ENCODE results near the gene DYNC2I2. TPM values are rescaled to one million over a fixed set of nuclear protein-coding genes. Genes with fewer than 3 reads are reported as not detected.

The DYNC2I2 gene
- total and polyA plus RNA-seq, 2 of the 4 experiments (the other 2 are of a cell fraction), result 33.7 to 37.1 TPM

- no peak overlapping the region for H2AFZ ChIP-seq (replicated peaks; ENCODE audit: low read length, poor library complexity)
- H3K4me3 ChIP-seq (ENCODE audit: insufficient read depth, low read depth, low read length), result no peak overlapping the region
- 100% methylated on average over 1 of the region's 5 CpGs; no CpG with 5 or more reads in 1 of the 2 experiments for WGBS, 2 experiments (ENCODE audit: extremely low coverage in 2 of 2, insufficient read length in 1 of 2)
- in situ Hi-C loops (cut with MboI; ENCODE audit: low sequenced_read_pairs) (no loop called here), intact Hi-C loops (cut with micrococcal nuclease) (no loop called here), dilution Hi-C loops (cut with HindIII; ENCODE audit: low sequenced_read_pairs, unreplicated experiment) (no loop called here)
- H2AK5ac ChIP-seq (ENCODE audit: low read depth, low read length), result no peak overlapping the region
- no peak overlapping the region for H2AK9ac ChIP-seq (replicated peaks; ENCODE audit: low read depth, low read length, poor library complexity)
- H4K5ac ChIP-seq (ENCODE audit: low read depth, low read length), result no peak overlapping the region
- H3K9me1 ChIP-seq (ENCODE audit: insufficient read depth, low read length), result 0 out of 2 replicates have a peak, but pooled peaks cover 6% of the 10 kb centered on the region
- no peak overlapping the region for H3K56ac ChIP-seq (ENCODE audit: extremely low read depth, insufficient read depth, low read length)
- H2BK5ac ChIP-seq (ENCODE audit: low read depth, low read length, poor library complexity, severe bottlenecking), result no peak overlapping the region
- H3K27ac ChIP-seq (ENCODE audit: insufficient read depth, low read length), result no peak overlapping the region
- no peak overlapping the region for H3K9ac ChIP-seq (ENCODE audit: low read depth, low read length)
- DNase-seq (no peak), ATAC-seq (ENCODE audit: low read depth) (no peak)
- H3K4me1 ChIP-seq (ENCODE audit: control insufficient read depth, insufficient read depth, low read length), result no peaks in the 10 kb centered on the region
- ChIA-PET CTCF (no interaction called here), POLR2A (ENCODE audit: unreplicated experiment) (no interaction called here)
- no peak overlapping the region for H2BK20ac ChIP-seq (ENCODE audit: low read depth, low read length)
- TF ChIP-seq MAFK (IDR thresholded peaks at IDR 0.05; ENCODE audit: low read depth, low read length) (no peak), MXI1 (IDR thresholded peaks at IDR 0.05; ENCODE audit: borderline replicate concordance, low read depth, low read length) (no peak), CEBPB (IDR thresholded peaks at IDR 0.05; ENCODE audit: low read depth, low read length) (no peak), MAZ (IDR thresholded peaks at IDR 0.05; ENCODE audit: borderline replicate concordance, low read depth, low read length) (no peak), FOS (IDR thresholded peaks at IDR 0.05; ENCODE audit: low read depth, low read length) (no peak), RFX5 (IDR thresholded peaks at IDR 0.05; ENCODE audit: low read depth, low read length) (no peak), SMC3 (IDR thresholded peaks at IDR 0.05; ENCODE audit: low read depth, low read length) (no peak), CHD1 (IDR thresholded peaks at IDR 0.05; ENCODE audit: low read depth, low read length) (no peak), RAD21 (IDR thresholded peaks at IDR 0.05; ENCODE audit: low read length) (no peak), POLR2A (IDR thresholded peaks at IDR 0.05; ENCODE audit: low read depth, low read length) (no peak), NFE2L2 (IDR thresholded peaks at IDR 0.05; ENCODE audit: low read depth, low read length) (no peak), RCOR1 (IDR thresholded peaks at IDR 0.05; ENCODE audit: insufficient replicate concordance, low read length) (no peak), BHLHE40 (IDR thresholded peaks at IDR 0.05; ENCODE audit: low read depth, low read length) (no peak), CTCF (conservative IDR thresholded peaks at IDR 0.05; ENCODE audit: low read depth, low read length) (no peak)
- TF ChIP-seq, protein P1, sequence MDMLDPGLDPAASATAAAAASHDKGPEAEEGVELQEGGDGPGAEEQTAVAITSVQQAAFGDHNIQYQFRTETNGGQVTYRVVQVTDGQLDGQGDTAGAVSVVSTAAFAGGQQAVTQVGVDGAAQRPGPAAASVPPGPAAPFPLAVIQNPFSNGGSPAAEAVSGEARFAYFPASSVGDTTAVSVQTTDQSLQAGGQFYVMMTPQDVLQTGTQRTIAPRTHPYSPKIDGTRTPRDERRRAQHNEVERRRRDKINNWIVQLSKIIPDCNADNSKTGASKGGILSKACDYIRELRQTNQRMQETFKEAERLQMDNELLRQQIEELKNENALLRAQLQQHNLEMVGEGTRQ (IDR thresholded peaks at IDR 0.05; ENCODE audit: low read depth, low read length), result no peak
- TF ChIP-seq, protein P2, sequence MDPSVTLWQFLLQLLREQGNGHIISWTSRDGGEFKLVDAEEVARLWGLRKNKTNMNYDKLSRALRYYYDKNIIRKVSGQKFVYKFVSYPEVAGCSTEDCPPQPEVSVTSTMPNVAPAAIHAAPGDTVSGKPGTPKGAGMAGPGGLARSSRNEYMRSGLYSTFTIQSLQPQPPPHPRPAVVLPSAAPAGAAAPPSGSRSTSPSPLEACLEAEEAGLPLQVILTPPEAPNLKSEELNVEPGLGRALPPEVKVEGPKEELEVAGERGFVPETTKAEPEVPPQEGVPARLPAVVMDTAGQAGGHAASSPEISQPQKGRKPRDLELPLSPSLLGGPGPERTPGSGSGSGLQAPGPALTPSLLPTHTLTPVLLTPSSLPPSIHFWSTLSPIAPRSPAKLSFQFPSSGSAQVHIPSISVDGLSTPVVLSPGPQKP (IDR thresholded peaks at IDR 0.05; ENCODE audit: borderline replicate concordance, low read depth, low read length), result no peak
- no peak overlapping the region for H4K91ac ChIP-seq (ENCODE audit: insufficient read depth, low read depth, low read length)
- H3K14ac ChIP-seq (replicated peaks; ENCODE audit: low read depth, low read length), result no peak overlapping the region
- no peak overlapping the region for H3K23ac ChIP-seq (ENCODE audit: low read depth, low read length)
- no peak overlapping the region for H3K4ac ChIP-seq (ENCODE audit: low read depth, low read length)
- H4K20me1 ChIP-seq (ENCODE audit: insufficient read depth, low read length), result no peaks in the 10 kb centered on the region
- H3K27me3 ChIP-seq (ENCODE audit: control insufficient read depth, insufficient read depth, low read length), result no peaks in the 10 kb centered on the region
- H4K8ac ChIP-seq (ENCODE audit: low read depth in 2 of 2, low read length in 2 of 2), result no peak overlapping the region
- H3K36me3 ChIP-seq (ENCODE audit: control insufficient read depth, insufficient read depth, low read length), result no peaks in the 10 kb centered on the region
- no peaks in the 10 kb centered on the region for H3K9me3 ChIP-seq (ENCODE audit: control insufficient read depth, insufficient read depth, low read length)
- peaks cover 24 to 32% of the 10 kb centered on the region in 2 experiments for H3K79me1 ChIP-seq (ENCODE audit: low read depth in 1 of 2, low read length in 2 of 2)
- no peak overlapping the region for H3K18ac ChIP-seq (ENCODE audit: low read depth, low read length)
- H2BK120ac ChIP-seq (ENCODE audit: low read depth, low read length), result no peak overlapping the region
- no peak overlapping the region for H3K4me2 ChIP-seq (ENCODE audit: low read depth, low read length)
- H2BK15ac ChIP-seq (ENCODE audit: low read depth, low read length), result no peak overlapping the region
- BruUV-seq (replicated peaks), result no TSS peak
Observed at GRCh38 chr9:128651798-128652197, 4.8 kb downstream of the DYNC2I2 start.
